Peyer's patch (tissue), 4 donors: Measurements from ENCODE around the gene ZNF142.

Experiments
- CTCF ChIP-seq, 6 experiments: fragments of 450-650 bp in 4 of 6; fragments of 200-600 bp in 2 of 6; sonication (generic) in 1 of 6; IDR thresholded peaks; one replicate each; pipeline ENCODE4 v1.5.1; 2017 to 2019; ENCODE audit warnings: antibody characterized with exemption in 6 of 6, mild to moderate bottlenecking in 3 of 6, moderate library complexity in 1 of 6
- POLR2A ChIP-seq, 2 donors: fragments of 450-650 bp; IDR thresholded peaks; one replicate each; pipeline ENCODE4 v1.5.1; 2017; ENCODE audit warnings: antibody characterized with exemption in 2 of 2, mild to moderate bottlenecking in 2 of 2, moderate library complexity in 2 of 2

- no peak for TF ChIP-seq POLR2A (IDR thresholded peaks at IDR 0.05)
- no peak for TF ChIP-seq CTCF (IDR thresholded peaks at IDR 0.05)
Observed at GRCh38 chr2:218622606-218623365, 36.6 kb downstream of the ZNF142 start.
